K562 (cell line): ENCODE data around the gene SPATA24. TPM values are rescaled to one million over a fixed set of nuclear protein-coding genes. Genes with fewer than 3 reads are reported as not detected.

Source experiments
- ATF4 ChIP-seq: fragments of 450-650 bp; formaldehyde crosslinking; IDR thresholded peaks from 2 replicates; pipeline ENCODE4 v1.4.0; 2022; ENCODE audit warnings: mild to moderate bottlenecking, moderate library complexity
- BRCA1 ChIP-seq, 2 experiments: fragments of 450-650 bp in 1 of 2; sonication (generic) in 1 of 2; formaldehyde crosslinking in 1 of 2; IDR thresholded peaks; 2 replicates each; pipeline versions ENCODE4 v1.5.0 to v1.6.1; 2017 to 2020; ENCODE audit warnings: mild to moderate bottlenecking in 1 of 2, missing genetic modification reagents in 1 of 2
- ELF4 ChIP-seq: fragments of 450-650 bp; formaldehyde crosslinking; IDR thresholded peaks from 2 replicates; pipeline ENCODE4 v1.4.0; 2022; ENCODE audit warnings: missing genetic modification characterization
- ETS2 ChIP-seq: IDR thresholded peaks from 2 replicates; pipeline ENCODE4 v1.6.1; 2016; ENCODE audit warnings: borderline replicate concordance, missing genetic modification characterization, mild to moderate bottlenecking, moderate library complexity, missing compliant biosample characterization; ENCODE audit not compliant: poor library complexity, severe bottlenecking
- GMEB1 ChIP-seq: fragments of 250-450 bp; sonication (Bioruptor Pico); IDR thresholded peaks from 2 replicates; pipeline ENCODE4 v1.4.0; 2020; ENCODE audit warnings: mild to moderate bottlenecking
- HDAC6 ChIP-seq: IDR thresholded peaks from 2 replicates; pipeline ENCODE4 v1.6.1; 2012; ENCODE audit warnings: low read depth, mild to moderate bottlenecking, control low read depth, inconsistent platforms, low read length, moderate library complexity
- HNRNPH1 ChIP-seq: fragments of 200-400 bp; formaldehyde crosslinking; optimal IDR thresholded peaks from 2 replicates; pipeline ENCODE3; 2017; ENCODE audit warnings: low read depth, mild to moderate bottlenecking, low read length, moderate library complexity
- MEIS2 ChIP-seq: fragments of 450-650 bp; IDR thresholded peaks from 2 replicates; pipeline ENCODE4 v1.6.1; 2014; ENCODE audit warnings: mild to moderate bottlenecking; ENCODE audit not compliant: partially characterized antibody
- NFXL1 ChIP-seq: fragments of 450-650 bp; formaldehyde crosslinking; IDR thresholded peaks from 2 replicates; pipeline ENCODE4 v1.4.0; 2021; ENCODE audit warnings: mild to moderate bottlenecking
- NONO ChIP-seq, 2 experiments: fragments of 200-400 bp in 1 of 2; fragments of 450-650 bp in 1 of 2; formaldehyde crosslinking in 1 of 2; IDR thresholded peaks; 2 replicates each; pipeline ENCODE4 v1.6.1; 2017; ENCODE audit warnings: low read depth in 2 of 2, mild to moderate bottlenecking in 2 of 2, moderate library complexity in 2 of 2, low read length in 1 of 2
- NR2C2 ChIP-seq, 2 experiments: fragments of 200-800 bp in 1 of 2; sonication (Bioruptor generic) in 1 of 2; sonication (generic) in 1 of 2; formaldehyde crosslinking in 1 of 2; IDR thresholded peaks; 2 replicates each; pipeline versions ENCODE4 v1.6.1 to v1.8.0; 2016 to 2022; ENCODE audit warnings: mild to moderate bottlenecking in 1 of 2, missing compliant biosample characterization in 1 of 2, missing genetic modification characterization in 1 of 2, missing genetic modification reagents in 1 of 2
- SLC30A9 ChIP-seq: fragments of 250-450 bp; sonication (Bioruptor Pico); IDR thresholded peaks from 2 replicates; pipeline ENCODE4 v1.8.0; 2022; ENCODE audit warnings: mild to moderate bottlenecking, moderate library complexity
- XRCC4 ChIP-seq: IDR thresholded peaks from one replicate; pipeline ENCODE4 v1.6.1; 2011; ENCODE audit not compliant: insufficient read depth, insufficient read length; ENCODE audit errors: extremely low read depth
- ZBTB1 ChIP-seq: sonication (generic); formaldehyde crosslinking; IDR thresholded peaks from 2 replicates; pipeline ENCODE4 v1.8.1; 2023; ENCODE audit warnings: missing genetic modification reagents, low read depth, mild to moderate bottlenecking, borderline replicate concordance
- ZKSCAN1 ChIP-seq: fragments of 150-350 bp; IDR thresholded peaks from 2 replicates; pipeline ENCODE4 v1.6.1; 2016; ENCODE audit warnings: low read depth, low read length
- ZNF174 ChIP-seq: fragments of 250-450 bp; sonication (Bioruptor Pico); IDR thresholded peaks from 2 replicates; pipeline ENCODE4 v1.4.0; 2020; ENCODE audit warnings: mild to moderate bottlenecking
- ZNF175 ChIP-seq: fragments of 200-800 bp; sonication (Bioruptor generic); IDR thresholded peaks from 2 replicates; pipeline ENCODE4 v1.6.1; 2016; ENCODE audit warnings: low read depth, mild to moderate bottlenecking, missing genetic modification characterization, missing compliant biosample characterization
- ZNF274 ChIP-seq: IDR thresholded peaks from 2 replicates; pipeline ENCODE4 v1.6.1; 2011; ENCODE audit warnings: low read depth, mild to moderate bottlenecking, low read length, moderate library complexity, borderline replicate concordance
- ZNF444 ChIP-seq: fragments of 250-450 bp; sonication (Bioruptor Pico); IDR thresholded peaks from 2 replicates; pipeline ENCODE4 v1.4.0; 2020; ENCODE audit warnings: mild to moderate bottlenecking, moderate library complexity
- ZNF583 ChIP-seq: fragments of 250-450 bp; sonication (Bioruptor Pico); IDR thresholded peaks from 2 replicates; pipeline ENCODE4 v1.4.0; 2020
- polyA plus RNA-seq, 8 experiments: library from polyadenylated mRNA; depleted of rRNA in 4 of 8; stranded (reverse) in 5 of 8; unstranded in 3 of 8; fragments of >200 nt; fragmentation: Nextera tagmentation in 2 of 8; fragmentation: Illumina TruSeq in 1 of 8; extraction: Ambion mirVana in 2 of 8; extraction: Trizol in 1 of 8; gene quantifications; 2 replicates each; pipeline versions ENCODE4 v1.2.1 to v1.2.3, GENCODE V29; 2011 to 2014; ENCODE audit warnings: inconsistent platforms in 1 of 8, missing spikeins in 1 of 8
- total RNA-seq, 7 experiments: library from RNA; depleted of rRNA in 6 of 7; stranded (reverse); fragments of >200 nt in 6 of 7; fragmentation: Illumina TruSeq in 2 of 7; extraction: Trizol in 2 of 7; gene quantifications; 2 replicates each; pipeline versions ENCODE4 v1.2.1 to v1.2.3, GENCODE V29; 2011 to 2021; ENCODE audit warnings: low replicate concordance in 1 of 7
- TF ChIP-seq, protein P1 (sequence below), 3 experiments: fragments of 200-800 bp in 1 of 3; sonication (Bioruptor generic) in 1 of 3; sonication (generic) in 1 of 3; formaldehyde crosslinking in 1 of 3; IDR thresholded peaks; 2 replicates each; pipeline versions ENCODE4 v1.6.1 to v1.8.0; 2016 to 2022; ENCODE audit warnings: mild to moderate bottlenecking in 2 of 3, missing compliant biosample characterization in 2 of 3, missing genetic modification characterization in 2 of 3, missing genetic modification reagents in 1 of 3
- TF ChIP-seq, protein P2 (sequence below): fragments of 450-650 bp; IDR thresholded peaks from one replicate; pipeline ENCODE4 v1.6.1; 2018; ENCODE audit warnings: mild to moderate bottlenecking, moderate library complexity; ENCODE audit not compliant: partially characterized antibody

SPATA24 gene
- total and polyA plus RNA-seq, 9 of the 15 experiments (the other 6 are each of a cell fraction or from before 2014, with no cell fraction given) = 4.1 to 12.6 (median 8.0) TPM

GRCh38 chr5:139439013-139439903 is 35.4 kb upstream of the SPATA24 start, which contains the start of gene DNAJC18 (continued):
- no peak for TF ChIP-seq ATF4 (CRISPR knock-in tag)
- TF ChIP-seq ELF4 (CRISPR knock-in tag) = no peak
- no peak for TF ChIP-seq GMEB1
- no peak for TF ChIP-seq ZNF444 (CRISPR knock-in tag)
- TF ChIP-seq XRCC4 = no peak
- TF ChIP-seq ZNF583 (CRISPR knock-in tag) = no peak
- TF ChIP-seq MEIS2 = no peak
- no peak for TF ChIP-seq BRCA1 (IDR thresholded peaks at IDR 0.05)
- no peak for TF ChIP-seq BRCA1 (CRISPR knock-in tag; IDR thresholded peaks at IDR 0.05)
- TF ChIP-seq NR2C2 (CRISPR knock-in tag; IDR thresholded peaks at IDR 0.05) = 0 out of 2 replicates have a peak, but pooled peaks have one; percentile 22
- peak; percentile 91 for TF ChIP-seq NR2C2 (tag; IDR thresholded peaks at IDR 0.05)
- TF ChIP-seq NFXL1 (CRISPR knock-in tag) = no peak
- TF ChIP-seq ZNF174 = no peak
- TF ChIP-seq, protein P1, sequence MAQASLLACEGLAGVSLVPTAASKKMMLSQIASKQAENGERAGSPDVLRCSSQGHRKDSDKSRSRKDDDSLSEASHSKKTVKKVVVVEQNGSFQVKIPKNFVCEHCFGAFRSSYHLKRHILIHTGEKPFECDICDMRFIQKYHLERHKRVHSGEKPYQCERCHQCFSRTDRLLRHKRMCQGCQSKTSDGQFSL (CRISPR knock-in tag; IDR thresholded peaks at IDR 0.05) = no peak
- TF ChIP-seq, protein P1 (tag; IDR thresholded peaks at IDR 0.05) = no peak
- no peak for TF ChIP-seq ZKSCAN1
- no peak for TF ChIP-seq HNRNPH1
- TF ChIP-seq SLC30A9 (CRISPR knock-in tag) = no peak
- no peak for TF ChIP-seq ETS2 (tag)
- TF ChIP-seq, protein P2, sequence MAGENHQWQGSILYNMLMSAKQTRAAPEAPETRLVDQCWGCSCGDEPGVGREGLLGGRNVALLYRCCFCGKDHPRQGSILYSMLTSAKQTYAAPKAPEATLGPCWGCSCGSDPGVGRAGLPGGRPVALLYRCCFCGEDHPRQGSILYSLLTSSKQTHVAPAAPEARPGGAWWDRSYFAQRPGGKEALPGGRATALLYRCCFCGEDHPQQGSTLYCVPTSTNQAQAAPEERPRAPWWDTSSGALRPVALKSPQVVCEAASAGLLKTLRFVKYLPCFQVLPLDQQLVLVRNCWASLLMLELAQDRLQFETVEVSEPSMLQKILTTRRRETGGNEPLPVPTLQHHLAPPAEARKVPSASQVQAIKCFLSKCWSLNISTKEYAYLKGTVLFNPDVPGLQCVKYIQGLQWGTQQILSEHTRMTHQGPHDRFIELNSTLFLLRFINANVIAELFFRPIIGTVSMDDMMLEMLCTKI = no peak
- no peak for TF ChIP-seq HDAC6
- TF ChIP-seq NONO (IDR thresholded peaks at IDR 0.05; ENCODE audit: low read depth in 2 of 2, low read length in 1 of 2) = no peak
- TF ChIP-seq ZNF274 = no peak
- no peak for TF ChIP-seq ZBTB1
- no peak for TF ChIP-seq ZNF175 (CRISPR knock-in tag)
